H1 (cell line): ENCODE results near the gene GBX1.
A peak's percentile ranks its signal among the peaks of the same experiment; 100 is the strongest.

Experiments used
- ASH2L ChIP-seq: fragments of 200-600, 300-600 bp; sonication (generic); IDR thresholded peaks from one replicate; pipeline ENCODE4 v1.7.1; 2017; ENCODE audit warnings: low read length
- BRCA1 ChIP-seq: IDR thresholded peaks from 2 replicates; pipeline ENCODE4 v1.6.1; 2012; ENCODE audit warnings: low read depth, low read length, improper control_type of control experiment
- CEBPB ChIP-seq: IDR thresholded peaks from 2 replicates; pipeline ENCODE4 v1.6.1; 2012; ENCODE audit warnings: low read depth, low read length
- EP300 ChIP-seq, 2 experiments: IDR thresholded peaks; 1 replicate in 1 of 2; 2 replicates in 1 of 2; pipeline ENCODE4 v1.6.1; 2011 to 2012; ENCODE audit warnings: low read depth in 2 of 2, low read length in 2 of 2, mild to moderate bottlenecking in 2 of 2, borderline replicate concordance in 1 of 2, inconsistent platforms in 1 of 2, moderate library complexity in 1 of 2
- MAFK ChIP-seq: IDR thresholded peaks from 2 replicates; pipeline ENCODE4 v1.6.1; 2012; ENCODE audit warnings: low read depth, mild to moderate bottlenecking, improper control_type of control experiment, low read length
- POLR2A ChIP-seq, 2 experiments: IDR thresholded peaks; 1 replicate in 1 of 2; 2 replicates in 1 of 2; pipeline ENCODE4 v1.6.1; 2011; ENCODE audit warnings: low read depth in 2 of 2, low read length in 2 of 2, mild to moderate bottlenecking in 2 of 2; ENCODE audit errors: control extremely low read depth in 1 of 2
- POLR2AphosphoS5 ChIP-seq: IDR thresholded peaks from 2 replicates; pipeline ENCODE4 v1.6.1; 2011; ENCODE audit warnings: low read depth, low read length
- RAD21 ChIP-seq, 2 experiments: IDR thresholded peaks in 1 of 2; conservative IDR thresholded peaks in 1 of 2; 2 replicates each; pipeline ENCODE4 v1.6.1; 2011; ENCODE audit warnings: low read depth in 2 of 2, low read length in 2 of 2, improper control_type of control experiment in 1 of 2, inconsistent platforms in 1 of 2, mild to moderate bottlenecking in 1 of 2, moderate library complexity in 1 of 2
- RNF2 ChIP-seq: fragments of 200-900, 300-1000 bp; sonication (generic); IDR thresholded peaks from 2 replicates; pipeline ENCODE4 v1.7.1; 2016; ENCODE audit warnings: borderline replicate concordance, low read depth, mild to moderate bottlenecking, antibody characterized with exemption, low read length; ENCODE audit not compliant: poor library complexity, severe bottlenecking; ENCODE audit errors: missing control alignments
- SIRT6 ChIP-seq: IDR thresholded peaks from one replicate; pipeline ENCODE4 v1.7.1; 2012; ENCODE audit warnings: low read length, inconsistent platforms
- TF ChIP-seq, protein P1 (sequence below), 3 experiments: IDR thresholded peaks; 1 replicate in 2 of 3; 2 replicates in 1 of 3; pipeline versions ENCODE4 v1.5.1 to v1.6.1; 2011; ENCODE audit warnings: low read length in 3 of 3, mild to moderate bottlenecking in 3 of 3, inconsistent platforms in 2 of 3, low read depth in 1 of 3, moderate library complexity in 1 of 3; ENCODE audit not compliant: insufficient read depth in 1 of 3; ENCODE audit errors: control extremely low read depth in 1 of 3
- TF ChIP-seq, protein P2 (sequence below): IDR thresholded peaks from 2 replicates; pipeline ENCODE4 v1.6.1; 2011; ENCODE audit warnings: low read depth, mild to moderate bottlenecking, low read length; ENCODE audit not compliant: insufficient read depth
- TF ChIP-seq, protein P3 (sequence below): IDR thresholded peaks from 2 replicates; pipeline ENCODE4 v1.6.1; 2011; ENCODE audit warnings: low read length, improper control_type of control experiment

DNA sequence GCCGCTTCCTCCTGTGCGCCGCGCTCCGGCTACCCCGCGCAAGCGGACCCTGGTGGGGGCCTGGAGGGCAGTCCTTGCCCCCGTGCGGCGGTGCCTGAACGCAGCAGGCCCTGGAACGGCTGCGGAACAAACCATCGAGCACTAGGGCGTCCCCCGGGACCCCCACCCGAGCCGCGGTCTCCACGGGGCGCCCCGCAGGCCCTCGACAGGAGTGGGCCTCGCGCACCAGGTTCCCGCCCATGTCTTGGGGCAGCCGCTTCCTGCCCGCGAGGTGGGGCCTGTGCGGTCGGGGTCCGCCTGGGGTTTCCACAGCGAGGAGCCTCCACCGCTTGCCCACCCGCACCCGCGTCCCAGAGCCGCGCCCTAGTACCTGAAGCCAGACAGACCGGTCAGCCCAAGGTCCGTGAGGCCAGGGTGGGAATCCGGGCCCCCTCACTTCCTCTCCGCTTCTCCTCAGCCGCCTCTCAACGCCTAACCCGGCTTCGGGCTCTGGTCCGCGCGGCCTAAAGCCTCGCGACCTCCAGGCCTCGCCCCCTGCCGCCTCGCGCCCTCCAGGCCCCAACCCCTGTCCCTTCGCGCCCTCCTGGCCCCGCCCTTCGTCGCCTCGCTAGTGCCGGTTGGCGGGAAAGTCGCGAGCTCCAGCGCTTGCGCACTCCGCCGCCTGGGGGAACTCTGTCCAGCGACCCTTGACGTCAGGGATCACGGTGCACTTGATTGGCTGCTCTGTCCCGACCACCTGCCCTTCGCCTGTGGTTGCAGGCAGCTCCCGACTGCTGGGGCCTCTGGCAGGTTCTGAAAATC, 7.0 kb upstream of the GBX1 start:
- TF ChIP-seq, protein P1, sequence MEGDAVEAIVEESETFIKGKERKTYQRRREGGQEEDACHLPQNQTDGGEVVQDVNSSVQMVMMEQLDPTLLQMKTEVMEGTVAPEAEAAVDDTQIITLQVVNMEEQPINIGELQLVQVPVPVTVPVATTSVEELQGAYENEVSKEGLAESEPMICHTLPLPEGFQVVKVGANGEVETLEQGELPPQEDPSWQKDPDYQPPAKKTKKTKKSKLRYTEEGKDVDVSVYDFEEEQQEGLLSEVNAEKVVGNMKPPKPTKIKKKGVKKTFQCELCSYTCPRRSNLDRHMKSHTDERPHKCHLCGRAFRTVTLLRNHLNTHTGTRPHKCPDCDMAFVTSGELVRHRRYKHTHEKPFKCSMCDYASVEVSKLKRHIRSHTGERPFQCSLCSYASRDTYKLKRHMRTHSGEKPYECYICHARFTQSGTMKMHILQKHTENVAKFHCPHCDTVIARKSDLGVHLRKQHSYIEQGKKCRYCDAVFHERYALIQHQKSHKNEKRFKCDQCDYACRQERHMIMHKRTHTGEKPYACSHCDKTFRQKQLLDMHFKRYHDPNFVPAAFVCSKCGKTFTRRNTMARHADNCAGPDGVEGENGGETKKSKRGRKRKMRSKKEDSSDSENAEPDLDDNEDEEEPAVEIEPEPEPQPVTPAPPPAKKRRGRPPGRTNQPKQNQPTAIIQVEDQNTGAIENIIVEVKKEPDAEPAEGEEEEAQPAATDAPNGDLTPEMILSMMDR (IDR thresholded peaks at IDR 0.05; ENCODE audit: control extremely low read depth in 1 of 3, insufficient read depth in 1 of 3, low read depth in 1 of 3, low read length in 3 of 3) = no peak
- no peak for TF ChIP-seq RAD21 (IDR thresholded peaks at IDR 0.05 in 1 of 2, conservative IDR thresholded peaks at IDR 0.05 in 1 of 2; ENCODE audit: low read depth in 2 of 2, low read length in 2 of 2)
- TF ChIP-seq ASH2L = no peak
- no peak for TF ChIP-seq EP300 (IDR thresholded peaks at IDR 0.05; ENCODE audit: borderline replicate concordance in 1 of 2, low read depth in 2 of 2, low read length in 2 of 2)
- TF ChIP-seq, protein P2, sequence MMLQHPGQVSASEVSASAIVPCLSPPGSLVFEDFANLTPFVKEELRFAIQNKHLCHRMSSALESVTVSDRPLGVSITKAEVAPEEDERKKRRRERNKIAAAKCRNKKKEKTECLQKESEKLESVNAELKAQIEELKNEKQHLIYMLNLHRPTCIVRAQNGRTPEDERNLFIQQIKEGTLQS = no peak
- TF ChIP-seq RNF2 = peak; percentile 70
- no peak for TF ChIP-seq SIRT6
- TF ChIP-seq POLR2AphosphoS5 = no peak
- no peak for TF ChIP-seq POLR2A (IDR thresholded peaks at IDR 0.05; ENCODE audit: control extremely low read depth in 1 of 2, low read depth in 2 of 2, low read length in 2 of 2)
- TF ChIP-seq, protein P3, sequence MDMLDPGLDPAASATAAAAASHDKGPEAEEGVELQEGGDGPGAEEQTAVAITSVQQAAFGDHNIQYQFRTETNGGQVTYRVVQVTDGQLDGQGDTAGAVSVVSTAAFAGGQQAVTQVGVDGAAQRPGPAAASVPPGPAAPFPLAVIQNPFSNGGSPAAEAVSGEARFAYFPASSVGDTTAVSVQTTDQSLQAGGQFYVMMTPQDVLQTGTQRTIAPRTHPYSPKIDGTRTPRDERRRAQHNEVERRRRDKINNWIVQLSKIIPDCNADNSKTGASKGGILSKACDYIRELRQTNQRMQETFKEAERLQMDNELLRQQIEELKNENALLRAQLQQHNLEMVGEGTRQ = no peak
- no peak for TF ChIP-seq BRCA1
- no peak for TF ChIP-seq MAFK
- TF ChIP-seq CEBPB = no peak
